Stimulated activated CD8-positive, alpha-beta memory T cell treated with anti-CD3 and anti-CD28 coated beads, Interleukin-2, amount 100 ng/mL, for 1 hour (primary cell): ENCODE results near the gene PLCB2.

ENCODE experiments used
- DNase-seq, 2 donors: peaks; one replicate each; pipeline ENCODE4 v3.0.0-alpha.2; 2020; ENCODE audit warnings: low read depth in 2 of 2

PLCB2 gene

DNA sequence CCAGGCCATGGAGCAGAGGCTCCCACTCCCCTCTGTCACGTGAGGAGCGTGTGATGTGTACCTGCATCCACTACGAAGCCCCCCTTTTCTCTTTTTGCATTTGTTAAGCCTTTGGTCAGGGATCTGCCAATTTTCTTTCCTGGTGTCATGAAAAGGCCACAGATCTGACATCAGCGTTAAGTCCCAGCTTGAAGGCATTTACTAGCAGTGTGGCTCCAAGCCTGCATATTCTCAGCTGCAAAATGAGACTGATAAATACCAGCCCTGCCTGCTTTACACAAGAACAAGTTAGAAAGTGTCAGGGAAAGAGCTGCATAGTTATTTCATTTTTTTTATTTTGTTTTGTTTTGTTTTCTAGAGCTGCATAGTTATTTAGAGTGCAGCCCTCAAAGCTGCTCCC lies 22.6 kb downstream of the PLCB2 start:
- DNase-seq: no peak

DNA sequence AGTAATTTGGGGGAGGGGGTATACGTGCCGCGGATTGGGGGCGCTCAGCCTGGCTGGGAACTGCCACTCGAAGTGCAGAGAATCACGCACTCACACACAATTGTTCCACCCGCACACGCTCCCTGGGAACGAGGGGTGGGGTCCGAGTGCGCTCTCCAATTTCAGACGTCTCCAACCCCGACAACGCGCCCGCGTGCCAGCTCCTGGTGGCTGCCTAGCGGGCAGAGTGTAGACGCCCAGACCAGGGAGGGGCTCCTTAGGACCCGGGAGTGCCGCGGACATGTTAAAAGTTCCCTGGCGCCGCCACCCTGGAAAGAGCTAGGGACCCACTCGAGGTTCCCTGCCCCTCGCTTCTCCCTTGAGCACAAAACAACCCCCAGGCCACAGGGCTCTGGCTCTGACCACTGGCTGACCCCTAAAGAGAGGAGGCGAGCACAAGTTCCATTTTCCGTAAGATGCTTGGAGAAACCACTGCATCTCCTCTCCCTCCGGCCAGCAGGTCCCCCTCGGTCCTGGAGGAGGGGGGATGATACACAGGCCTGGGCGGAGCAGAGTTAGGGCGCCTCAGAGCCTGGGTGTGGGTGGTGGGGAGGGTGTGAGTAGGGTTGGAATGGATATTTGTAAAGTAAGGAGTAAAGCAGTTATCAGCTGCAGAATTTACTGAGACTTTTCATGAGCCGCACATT lies 24.0 kb downstream of the PLCB2 start:
- DNase-seq: no peak

DNA sequence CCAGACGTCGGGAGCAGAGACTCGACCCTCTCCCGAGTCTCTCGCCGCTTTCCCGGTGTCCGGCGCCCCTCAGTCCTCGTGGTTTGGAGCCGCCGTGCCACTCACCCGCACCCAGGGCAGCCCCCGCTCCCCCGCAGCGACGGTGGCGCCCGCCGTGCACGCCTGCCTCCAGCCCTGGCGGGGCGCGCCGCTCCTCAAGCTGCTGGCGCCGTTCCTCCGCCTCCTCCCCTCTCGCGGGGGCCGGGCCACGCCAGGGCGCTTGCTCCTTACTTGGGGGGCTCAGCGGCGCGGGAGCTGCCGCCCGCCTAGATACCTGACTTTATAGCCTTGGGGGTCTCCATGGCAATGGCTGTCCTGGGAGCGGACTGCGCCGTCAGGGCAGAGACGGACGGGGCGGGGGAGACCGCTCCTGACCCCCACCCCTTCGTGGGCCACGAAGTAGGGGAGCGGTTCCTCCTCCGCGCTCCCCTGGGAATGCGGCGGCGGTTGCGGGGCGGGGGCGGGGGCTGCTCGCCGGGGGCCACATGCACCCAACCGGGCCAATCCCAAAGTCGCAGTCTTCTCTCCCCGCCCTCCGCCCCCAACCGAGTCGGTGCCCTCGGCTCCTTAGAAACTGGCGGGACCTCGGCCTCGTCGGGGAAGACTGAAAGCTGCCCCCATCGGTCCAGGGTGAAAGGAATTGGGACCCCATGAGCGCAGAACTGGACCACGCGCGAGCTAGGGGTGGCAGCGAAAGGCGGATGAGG lies 24.7 kb downstream of the PLCB2 start, which contains the start of gene ANKRD63:
Gene ANKRD63 (minus strand): TSS at position 196 of the 746 bp plus-strand sequence. CDS start 478 bp downstream, outside the sequence.
- DNase-seq: no peak

DNA sequence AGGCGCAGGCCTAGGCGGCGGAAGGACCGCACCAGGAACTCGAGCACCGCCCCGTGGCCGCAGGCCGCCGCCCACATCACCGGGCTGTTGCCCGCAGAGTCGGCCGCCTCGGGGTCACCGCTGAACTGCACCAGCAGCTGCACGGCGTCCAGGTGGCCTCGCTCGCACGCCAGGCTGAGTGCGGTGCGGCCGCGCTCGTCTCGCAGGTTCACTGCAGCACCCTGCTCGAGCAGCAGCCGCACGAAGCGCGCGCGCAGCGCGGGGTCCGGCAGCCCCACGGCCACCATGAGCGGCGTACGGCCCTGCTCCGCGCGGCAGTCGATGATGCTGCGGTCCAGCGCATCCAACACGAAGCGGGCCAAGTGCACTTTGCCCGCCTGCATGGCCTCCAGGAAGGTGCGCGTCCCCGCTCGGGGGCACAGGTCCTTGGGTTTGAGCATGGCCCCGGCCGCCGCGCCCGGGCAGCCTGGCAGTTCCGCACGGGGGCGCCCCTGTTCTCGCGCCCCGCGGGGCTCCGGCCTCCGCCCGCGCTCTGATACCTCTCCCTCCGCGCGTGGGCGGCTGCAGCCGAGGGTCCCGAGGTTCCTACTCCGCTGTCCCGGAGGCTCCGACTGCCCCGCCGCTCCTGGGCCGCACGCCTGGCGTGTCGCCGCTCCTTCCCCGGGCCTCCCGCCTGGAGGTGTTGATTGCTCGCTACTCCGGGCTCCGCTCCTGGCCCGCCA lies 25.4 kb downstream of the PLCB2 start:
- DNase-seq: peak in 1 of 2 donors; percentile 18

DNA sequence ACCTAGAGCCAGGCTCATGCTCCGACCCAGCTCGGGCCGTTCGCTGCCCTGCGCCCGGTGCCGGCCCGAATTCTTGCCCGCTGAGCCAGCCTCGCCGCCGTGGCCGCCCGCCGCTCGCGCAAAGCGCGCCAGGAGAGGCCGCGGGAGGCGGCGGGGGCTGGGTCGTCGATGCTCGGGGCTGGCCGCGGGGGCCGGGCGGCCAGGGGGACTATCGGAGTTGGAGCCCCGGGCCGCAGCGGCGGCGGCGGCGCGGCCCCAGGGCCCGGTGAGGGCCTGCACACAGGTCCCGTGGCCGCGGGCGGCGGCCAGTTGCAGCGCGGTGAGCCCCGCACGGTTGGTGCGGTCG lies 26.0 kb downstream of the PLCB2 start:
- DNase-seq: no peak

DNA sequence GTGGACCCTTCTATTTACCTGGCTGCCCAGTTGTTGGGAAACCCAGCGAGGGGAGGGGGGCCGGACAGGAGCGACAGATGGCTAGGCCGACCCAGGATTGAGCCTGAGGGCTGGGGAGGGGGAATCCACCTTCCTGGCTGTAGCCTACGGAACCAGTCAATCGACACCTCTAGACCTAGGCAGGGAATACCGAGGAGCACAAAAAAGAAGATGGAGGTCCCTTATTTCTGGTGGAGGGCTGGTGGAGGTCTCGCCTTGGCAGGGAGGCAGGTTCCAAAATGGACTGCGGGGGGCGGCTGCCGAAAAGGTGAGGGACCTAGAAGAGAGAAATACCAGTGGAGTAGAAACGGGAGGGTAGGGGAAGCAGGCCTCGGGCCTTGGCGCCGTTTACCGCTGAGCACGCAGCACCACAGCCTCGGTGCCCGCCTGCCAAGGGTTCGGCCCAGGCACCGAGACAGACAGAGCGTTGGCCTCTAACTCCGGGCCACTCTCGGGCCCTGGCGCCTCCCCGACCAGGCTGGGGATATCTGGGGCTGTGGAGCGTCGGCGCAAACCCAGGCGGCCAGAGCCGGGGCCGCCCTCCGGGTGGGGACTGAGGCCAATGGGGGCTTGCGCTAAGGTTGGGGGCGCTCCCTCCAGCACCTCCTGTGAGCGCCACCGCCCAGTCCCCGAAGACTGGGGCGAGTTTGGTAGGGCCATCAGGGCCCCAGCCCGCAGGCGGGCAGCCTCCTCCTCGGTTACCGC lies 26.5 kb downstream of the PLCB2 start:
- no peak for DNase-seq

DNA sequence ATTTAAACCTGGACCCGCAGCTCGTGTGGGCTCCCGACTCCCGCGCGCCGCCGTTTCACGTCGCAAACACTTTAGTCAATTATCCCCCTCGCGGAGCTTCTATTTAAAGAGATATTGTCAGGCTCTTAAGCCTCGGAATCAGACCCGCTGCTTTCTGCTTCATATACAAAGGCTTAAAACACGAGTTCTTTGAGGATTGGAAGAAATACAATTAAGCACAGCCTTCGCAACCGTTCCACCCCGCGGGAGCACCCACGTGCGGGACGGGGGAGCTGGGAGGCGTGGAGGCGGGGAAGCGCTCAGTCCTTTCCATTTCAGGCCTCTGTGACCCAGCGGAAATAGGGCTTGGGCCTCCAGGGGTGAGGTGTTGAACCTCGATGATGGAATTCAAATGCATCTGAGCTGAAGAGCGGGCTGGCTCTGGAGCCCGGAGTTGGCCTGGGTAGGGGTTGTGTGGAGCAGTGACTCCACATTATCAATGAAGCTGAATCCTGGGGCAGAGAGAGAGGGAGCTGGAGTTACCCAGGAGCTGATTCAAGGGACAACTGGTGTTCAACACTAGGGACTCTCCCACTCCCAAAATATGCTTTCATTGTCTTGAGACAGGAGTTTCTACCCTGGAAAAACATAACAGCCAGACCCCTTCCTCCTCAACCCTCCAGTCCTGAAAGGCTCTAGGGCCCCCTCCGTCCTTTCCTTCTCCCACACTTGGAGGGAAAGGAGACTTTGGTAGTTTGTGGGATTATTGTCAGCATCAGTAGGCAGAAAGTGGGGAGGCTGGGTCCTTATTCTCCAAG lies 27.3 kb downstream of the PLCB2 start:
- no peak for DNase-seq

DNA sequence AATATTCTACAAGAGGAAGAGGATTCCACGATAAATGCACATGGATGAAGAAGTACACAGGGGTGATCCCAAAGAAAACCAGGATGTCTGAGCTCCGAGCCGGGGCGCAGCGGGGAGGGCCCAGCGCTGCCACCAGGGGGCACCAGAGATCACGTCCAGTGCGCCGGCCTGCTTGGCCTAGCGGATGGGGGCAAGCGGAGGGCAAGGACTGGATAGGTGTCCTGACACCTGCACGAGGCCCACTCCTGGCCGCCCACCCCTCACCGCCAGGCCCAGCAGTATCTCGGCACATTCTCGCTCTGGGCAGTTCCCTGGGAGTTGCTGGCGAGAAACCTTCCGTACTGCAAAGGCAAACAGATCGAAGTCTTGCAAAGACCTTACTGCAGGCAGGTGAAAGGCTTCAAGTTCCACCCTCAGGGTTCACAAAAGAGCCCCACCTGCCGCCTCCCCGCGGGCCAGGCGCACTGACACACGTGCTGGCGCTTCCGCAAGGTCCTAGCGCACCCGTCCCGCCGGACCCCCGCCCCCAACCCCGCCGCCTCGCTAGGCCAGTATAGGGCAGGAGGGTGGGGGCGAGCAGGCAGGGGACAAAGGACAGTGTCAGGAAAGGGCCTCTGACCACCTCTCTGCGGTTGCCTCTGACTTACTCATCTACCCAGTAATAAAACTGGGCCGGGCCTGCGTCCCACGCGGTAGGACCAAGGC lies 28.1 kb downstream of the PLCB2 start:
- DNase-seq: peak; percentile 41 to 52

DNA sequence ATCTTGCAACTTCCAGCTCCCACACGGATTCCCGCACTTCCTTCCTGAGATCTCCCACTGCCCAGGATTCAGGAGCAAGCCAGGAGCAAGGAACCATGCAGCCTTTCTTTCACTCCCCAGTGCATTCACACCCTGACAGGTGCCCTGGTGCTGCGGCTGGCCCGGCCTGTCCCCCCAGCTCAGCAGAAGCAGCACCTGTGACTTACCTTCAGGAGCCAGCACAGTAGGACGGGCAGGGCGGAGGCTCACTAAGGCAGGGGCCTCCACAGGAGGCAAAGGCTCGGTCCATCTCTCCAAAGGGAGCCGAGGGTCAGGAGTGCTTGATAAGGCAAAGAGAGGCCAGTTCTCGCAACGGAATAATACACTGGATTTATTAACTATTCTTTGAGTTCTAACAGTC lies 29.7 kb downstream of the PLCB2 start:
- no peak for DNase-seq

DNA sequence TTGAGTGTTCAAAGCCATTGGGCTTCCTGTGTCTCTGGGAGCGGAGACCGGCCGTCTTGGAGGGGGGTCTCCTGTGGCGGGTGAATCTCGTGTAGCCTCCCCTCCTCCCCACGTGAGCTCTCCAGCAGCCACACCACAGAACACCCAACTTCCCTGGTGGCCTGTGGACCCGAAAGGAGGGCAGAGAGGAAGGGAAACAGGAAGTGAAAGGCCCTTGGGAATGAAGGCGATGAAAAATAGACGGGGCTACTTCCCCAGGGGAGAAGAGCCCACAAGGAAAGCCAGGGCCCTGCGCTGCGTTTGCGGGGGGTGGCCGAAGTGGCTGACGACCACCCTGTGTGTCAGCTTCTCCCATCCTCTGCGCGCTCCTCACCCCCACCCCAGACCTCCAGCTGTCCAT lies 30.3 kb downstream of the PLCB2 start:
- no peak for DNase-seq

DNA sequence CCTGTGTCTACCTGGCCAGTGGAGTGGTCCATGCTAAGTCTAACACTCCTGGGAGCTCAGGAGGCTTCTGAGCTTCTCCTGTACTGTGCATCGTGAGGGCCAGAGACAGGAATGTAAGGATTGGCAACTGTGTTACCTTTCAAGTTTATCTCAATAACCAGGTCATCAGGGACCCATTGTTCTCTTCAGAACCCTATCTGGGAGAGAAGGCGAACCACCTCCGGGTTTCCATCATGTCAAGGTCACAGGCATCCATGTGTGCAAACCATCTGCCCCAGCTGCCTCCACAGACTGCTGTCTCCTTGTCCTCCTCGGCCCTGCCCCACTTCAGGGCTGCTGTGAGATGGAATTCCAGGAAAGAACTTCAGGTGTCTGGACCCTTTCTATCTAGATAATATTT lies 30.8 kb downstream of the PLCB2 start:
- DNase-seq: no peak

DNA sequence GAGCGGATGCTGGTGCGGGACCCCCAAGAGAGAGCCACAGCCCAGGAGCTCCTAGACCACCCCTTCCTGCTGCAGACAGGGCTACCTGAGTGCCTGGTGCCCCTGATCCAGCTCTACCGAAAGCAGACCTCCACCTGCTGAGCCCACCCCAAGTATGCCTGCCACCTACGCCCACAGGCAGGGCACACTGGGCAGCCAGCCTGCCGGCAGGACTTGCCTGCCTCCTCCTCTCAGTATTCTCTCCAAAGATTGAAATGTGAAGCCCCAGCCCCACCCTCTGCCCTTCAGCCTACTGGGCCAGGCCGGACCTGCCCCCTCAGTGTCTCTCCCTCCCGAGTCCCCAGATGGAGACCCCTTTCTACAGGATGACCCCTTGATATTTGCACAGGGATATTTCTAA lies 31.8 kb downstream of the PLCB2 start:
- DNase-seq: no peak

DNA sequence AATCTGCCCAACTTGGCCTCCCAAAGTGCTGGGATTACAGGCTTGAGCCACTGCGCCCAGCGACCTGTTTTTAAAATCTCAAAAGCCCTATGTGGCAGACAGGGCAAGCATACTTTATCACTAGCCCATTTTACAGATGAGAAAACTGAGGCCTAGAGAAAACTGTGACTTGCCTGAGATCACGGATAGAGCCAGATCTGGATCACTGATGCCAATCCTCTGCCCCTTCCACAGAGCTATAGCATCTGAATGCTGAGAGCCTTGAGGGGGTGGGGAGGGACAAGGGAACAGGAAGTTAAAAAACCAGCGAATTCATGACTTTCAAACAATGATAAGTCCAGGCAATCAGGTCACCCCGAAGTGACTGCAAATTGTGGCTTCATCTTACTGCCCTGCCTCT lies 32.2 kb downstream of the PLCB2 start:
- no peak for DNase-seq

DNA sequence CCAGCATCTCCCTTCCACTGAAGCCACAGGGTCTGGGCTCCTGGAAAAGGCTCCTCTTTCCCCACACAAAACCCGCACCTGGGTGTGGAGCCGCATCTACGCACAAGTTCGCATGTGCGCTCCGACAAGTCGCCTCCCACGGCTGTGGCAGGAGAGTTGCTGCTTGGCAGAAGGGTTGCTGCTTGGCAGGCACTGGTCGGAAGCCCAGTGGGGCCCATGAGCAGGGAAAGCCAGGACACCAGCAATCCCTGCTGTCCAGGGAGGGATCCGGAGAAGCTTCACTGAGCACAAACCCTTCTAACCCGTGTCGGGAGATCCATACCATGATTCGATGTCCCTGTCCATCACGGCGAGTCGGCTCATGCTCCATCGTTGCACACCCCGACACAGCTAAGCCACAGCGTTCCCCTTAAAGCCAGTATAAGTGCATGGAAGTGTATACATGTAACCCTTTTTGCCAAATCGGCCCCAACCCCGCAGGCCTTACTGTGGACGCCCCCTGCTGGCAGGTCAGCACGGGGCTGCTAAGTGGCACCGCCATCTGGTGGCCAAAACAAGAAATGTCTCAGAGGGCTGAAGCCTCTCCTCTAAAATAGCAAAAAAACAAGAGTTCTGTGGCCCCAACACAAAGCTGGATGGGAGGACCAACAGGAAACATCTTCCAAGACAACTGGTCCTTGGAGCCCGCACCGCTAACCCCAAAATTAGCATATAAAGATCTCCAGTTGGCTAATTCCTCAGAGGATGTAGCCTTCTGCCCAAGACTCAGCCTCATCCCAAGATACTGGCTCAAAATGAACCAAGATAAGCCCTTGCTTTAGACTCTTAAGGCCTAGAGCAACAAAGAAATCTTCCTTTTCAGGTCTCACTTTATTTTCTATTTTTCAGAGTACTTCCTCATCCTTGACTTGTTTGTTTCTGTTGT lies 33.1 kb downstream of the PLCB2 start:
- DNase-seq: peak; percentile 80 to 82

DNA sequence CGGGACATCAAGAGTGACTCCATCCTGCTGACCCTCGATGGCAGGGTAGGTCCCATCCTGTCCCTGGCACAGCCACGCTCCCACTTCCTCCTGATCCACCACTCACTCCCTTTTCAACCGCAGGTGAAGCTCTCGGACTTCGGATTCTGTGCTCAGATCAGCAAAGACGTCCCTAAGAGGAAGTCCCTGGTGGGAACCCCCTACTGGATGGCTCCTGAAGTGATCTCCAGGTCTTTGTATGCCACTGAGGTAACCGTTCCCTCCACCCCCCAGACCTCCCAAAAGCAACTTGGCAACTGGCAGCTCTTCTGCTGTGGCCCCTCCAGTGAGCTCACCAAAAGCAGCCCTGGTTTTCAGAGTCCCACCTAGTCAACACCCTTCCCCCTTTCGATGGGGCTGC lies 34.3 kb downstream of the PLCB2 start:
- DNase-seq: no peak

DNA sequence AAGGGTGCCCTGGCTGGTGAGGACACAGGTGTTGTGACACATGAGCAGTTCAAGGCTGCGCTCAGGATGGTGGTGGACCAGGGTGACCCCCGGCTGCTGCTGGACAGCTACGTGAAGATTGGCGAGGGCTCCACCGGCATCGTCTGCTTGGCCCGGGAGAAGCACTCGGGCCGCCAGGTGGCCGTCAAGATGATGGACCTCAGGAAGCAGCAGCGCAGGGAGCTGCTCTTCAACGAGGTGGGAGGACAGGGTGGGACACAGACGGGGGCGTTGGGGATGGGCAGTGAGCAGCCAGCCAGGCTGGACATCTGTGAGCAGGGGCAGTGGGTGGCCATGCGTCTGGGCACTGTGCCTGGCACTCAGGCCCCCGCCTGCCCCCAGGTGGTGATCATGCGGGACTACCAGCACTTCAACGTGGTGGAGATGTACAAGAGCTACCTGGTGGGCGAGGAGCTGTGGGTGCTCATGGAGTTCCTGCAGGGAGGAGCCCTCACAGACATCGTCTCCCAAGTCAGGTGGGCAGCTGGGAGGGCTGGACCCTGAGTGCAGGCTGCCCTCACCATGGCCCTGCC lies 35.2 kb downstream of the PLCB2 start:
- no peak for DNase-seq

DNA sequence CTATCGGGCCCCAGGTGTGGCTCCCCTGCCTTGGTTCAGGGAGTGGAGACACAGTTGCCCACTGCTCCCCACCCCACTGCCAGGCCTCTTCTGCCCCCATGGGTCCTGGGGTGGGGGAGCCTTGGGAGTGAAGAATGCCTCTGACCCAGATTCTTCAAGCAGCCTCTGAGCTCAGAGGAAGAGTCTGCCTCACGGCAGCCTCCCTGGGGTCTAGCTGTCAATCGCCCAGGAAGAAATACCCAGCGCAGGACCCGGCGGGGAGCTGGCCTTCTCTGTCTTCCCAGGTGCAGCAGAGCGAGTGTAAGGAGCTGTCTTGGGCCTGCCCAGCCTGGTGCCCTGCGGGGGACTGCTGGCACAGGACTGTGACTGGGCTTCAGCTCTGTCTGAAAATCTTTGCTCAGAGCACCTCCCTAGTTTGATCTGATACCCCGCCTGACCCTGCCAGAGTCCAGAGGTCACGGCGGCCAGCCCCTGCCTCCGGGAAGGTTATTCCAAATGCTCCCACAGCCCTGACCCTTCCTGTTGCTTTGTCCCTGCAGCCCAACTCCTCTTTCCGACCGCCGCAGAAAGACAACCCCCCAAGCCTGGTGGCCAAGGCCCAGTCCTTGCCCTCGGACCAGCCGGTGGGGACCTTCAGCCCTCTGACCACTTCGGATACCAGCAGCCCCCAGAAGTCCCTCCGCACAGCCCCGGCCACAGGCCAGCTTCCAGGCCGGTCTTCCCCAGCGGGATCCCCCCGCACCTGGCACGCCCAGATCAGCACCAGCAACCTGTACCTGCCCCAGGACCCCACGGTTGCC lies 35.9 kb downstream of the PLCB2 start:
- no peak for DNase-seq

DNA sequence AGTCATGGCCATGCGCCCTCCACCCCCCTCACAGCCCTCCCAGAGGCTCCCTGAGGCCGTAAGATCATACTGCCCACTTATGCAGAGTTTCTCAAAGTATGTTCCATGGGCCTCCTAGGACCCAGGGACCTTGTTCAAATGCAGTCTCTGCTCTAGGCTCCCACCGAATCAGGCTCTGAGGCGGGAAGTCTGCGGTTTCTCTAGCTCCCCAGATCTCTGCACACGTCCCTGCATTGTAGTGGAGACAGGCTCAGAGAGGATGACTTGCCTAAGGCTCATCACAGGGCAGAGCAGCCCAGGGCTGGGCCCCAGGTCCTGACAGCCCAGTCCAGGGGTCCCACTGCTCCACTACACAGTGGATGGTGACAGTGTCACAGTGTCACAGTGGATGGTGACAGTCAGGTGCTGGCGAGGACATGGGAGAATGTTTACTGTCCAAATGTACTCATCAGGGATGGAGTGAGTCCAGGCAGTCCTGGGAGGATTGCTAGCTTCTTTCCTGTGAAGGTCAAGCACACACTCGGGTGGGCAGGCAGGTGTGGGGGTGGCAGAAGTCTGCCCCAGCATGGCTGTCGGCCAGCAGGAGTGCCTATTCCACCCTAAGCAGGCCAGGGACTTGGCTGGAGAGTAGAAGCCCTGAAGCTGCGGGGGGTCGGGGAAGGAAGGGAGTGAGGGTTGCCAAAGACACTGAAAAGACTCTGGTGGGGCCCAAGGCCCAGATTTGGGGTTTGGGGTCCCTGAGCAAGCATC lies 37.3 kb downstream of the PLCB2 start:
- no peak for DNase-seq
